Muscle of back (tissue), 11 donors: ENCODE measurements around the gene MSL3. TPM values are rescaled to one million over a fixed set of nuclear protein-coding genes. Genes with fewer than 3 reads are reported as not detected.

Experiments used
- DNase-seq, 3 donors: peaks; one replicate each; pipeline versions ENCODE4 v3.0.0 to v3.0.0-alpha.2; 2013
- polyA plus RNA-seq, 10 donors: library from polyadenylated mRNA; unstranded; fragments of 120-200 nt; gene quantifications; one replicate each; pipeline ENCODE4 v1.2.1, GENCODE V29; 2013; ENCODE audit not compliant: insufficient read length in 10 of 10

The MSL3 gene
- polyA plus RNA-seq, 10 donors: 21.5 to 34.1 (median 26.8) TPM

DNA sequence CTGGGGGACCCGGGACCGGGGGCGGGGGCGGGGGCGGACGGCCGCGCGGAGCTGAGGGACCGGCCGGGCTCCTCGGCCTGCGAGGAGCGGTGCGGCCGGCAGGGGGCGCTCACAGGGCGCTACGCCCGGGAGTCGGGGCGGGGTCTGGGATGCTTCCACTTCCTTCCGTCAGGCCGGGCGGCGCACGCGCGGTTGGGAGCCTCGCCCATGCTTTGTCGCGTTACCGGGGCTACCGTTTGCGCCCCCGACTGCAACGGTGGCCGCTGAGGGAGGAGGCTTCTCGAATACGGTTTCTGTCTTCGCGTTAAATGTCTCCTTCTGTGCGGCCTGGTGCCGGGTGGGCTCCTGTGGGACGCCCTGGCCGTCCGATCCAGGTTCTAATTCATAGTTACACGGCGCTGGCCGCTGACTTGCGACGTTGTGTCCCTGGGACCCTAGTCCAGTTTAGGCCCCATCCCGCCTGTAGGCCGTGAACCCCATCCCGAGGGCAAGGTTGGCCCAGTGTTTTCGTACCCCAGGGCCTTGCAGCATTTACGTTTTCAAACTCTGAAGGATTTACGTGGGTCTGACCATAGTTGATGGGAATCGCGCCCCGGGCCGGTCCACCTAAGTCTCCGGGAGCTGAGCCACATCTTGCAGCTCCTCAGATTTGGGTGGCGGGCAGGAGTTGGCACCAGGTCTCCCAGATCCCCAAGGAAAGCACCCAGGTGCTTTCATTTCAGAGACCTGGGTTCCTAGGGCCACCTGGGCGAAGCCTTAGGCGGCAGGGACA lies 549 bp downstream of the MSL3 start:
- peak; percentile 75 to 93 (median 88) for DNase-seq

DNA sequence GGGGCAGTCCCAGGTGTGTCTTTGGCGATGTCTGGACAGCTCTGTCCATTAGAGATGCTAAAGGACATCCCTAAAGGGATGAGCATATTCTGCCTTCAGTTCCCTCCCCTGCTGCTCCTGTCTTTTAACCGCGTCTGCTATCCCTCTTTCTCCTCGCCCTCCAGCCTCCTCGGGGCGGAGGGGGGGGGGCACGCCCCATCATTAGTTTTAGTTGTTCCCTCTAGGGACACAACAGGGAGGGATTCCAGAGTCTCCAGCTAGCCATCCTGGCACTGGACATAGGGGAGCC lies 1.1 kb downstream of the MSL3 start:
- DNase-seq: no peak

DNA sequence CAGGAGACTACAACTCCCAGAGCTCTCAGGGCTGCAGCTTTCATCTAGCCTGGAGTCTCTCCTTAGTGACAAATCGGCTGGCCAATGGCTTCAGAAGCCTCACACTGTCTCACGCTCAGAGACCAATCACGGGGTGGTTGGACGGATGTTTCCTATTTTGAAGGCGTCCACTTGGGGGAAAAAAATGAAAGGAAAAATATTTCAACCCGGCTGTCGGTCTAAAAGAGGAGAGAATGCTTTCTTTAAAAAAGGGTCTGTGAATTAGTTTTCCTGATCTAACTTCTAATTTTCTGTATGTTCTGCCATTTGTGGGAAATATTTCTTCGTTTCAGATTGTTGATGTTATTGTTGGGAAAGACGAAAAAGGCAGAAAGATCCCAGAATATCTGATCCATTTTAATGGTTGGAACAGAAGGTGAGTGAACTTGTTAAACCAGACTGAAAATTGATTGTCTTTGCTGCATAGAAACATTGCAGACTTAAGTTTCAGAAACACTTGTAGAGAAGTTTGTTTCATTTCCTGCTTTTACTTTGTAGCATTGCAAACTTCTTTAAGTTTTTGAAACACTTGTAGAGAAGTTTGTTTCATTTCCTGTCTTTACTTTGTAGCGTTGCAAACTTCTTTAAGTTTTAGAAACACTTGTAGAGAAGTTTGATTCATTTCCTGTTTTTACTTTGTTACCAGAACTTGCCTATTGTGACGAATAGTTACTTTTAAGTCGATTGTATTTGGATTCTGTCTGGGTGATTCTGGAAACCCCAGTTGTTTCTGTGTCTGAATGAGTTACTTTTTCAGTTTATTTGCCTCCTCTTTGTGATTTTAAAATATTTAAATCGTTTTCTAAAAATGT lies 1.6 kb downstream of the MSL3 start:
- peak; percentile 89 to 94 (median 92) for DNase-seq

- DNase-seq: no peak
Measured at GRCh38 chrX:11760958-11761357, 2.9 kb downstream of the MSL3 start.

DNA sequence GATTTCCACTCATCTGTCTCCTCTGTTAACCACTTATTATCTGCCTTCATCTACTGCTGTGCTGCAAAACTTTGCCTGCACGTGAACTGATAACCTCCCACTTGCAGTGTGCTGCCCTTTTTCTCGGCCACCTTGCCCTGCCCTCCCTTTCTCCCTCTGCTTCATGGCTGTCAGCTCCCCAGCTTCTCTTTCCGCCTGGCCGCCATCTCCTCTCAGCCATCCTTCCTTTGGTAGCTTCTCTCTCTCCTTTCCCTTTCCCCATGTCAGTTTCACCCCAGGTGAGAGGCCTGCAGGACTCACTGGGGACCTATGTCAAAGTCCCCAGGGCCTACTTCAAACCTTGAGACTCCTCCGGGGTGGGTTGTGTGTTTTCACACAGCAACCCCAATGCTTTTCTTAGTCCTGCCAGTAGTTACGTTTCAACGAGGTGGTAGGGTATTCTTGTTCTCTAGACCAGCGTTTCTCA lies 6.6 kb downstream of the MSL3 start:
- no peak for DNase-seq

DNA sequence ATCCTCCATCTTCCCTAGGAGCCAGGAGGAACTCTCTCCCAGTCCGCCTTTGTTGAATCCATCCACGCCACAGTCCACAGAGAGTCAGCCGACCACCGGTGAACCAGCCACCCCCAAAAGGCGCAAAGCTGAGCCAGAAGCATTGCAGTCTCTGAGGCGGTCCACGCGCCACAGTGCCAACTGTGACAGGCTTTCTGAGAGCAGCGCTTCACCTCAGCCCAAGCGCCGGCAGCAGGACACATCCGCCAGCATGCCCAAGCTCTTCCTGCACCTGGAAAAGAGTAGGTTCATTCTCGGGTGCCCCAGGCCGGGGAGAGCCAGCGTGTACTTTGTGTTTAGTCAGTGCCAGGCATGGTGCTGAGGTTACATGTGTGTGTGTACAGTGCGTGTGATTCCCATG lies 7.4 kb downstream of the MSL3 start:
- DNase-seq: no peak

GRCh38 chrX:11766487-11766886 lies 8.4 kb downstream of the MSL3 start:
- no peak for DNase-seq

- DNase-seq: no peak
Measured at GRCh38 chrX:11768039-11768438, 10.0 kb downstream of the MSL3 start.

DNA sequence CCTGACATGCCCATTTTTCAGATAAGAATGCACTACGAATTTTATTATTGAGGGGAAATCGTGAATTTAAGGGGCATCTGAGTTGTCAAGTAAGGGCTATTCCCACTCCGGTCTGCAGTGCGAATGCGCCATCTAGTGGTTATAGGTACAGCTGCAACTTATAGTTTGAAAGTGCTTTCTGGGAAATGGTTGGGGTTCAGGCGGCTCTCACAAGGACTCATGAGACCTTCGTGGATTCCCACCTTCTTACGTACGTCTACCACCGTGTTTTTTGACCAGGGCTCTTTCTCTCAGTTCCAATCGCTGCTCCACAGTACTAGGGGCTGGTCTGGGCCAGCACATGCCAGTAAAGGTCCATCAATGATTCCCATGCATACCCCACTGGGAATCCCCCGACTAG lies 12.3 kb downstream of the MSL3 start:
- peak; percentile 36 to 62 (median 49) for DNase-seq

GRCh38 chrX:11778230-11778629 lies 20.2 kb downstream of the MSL3 start:
- no peak for DNase-seq

DNA sequence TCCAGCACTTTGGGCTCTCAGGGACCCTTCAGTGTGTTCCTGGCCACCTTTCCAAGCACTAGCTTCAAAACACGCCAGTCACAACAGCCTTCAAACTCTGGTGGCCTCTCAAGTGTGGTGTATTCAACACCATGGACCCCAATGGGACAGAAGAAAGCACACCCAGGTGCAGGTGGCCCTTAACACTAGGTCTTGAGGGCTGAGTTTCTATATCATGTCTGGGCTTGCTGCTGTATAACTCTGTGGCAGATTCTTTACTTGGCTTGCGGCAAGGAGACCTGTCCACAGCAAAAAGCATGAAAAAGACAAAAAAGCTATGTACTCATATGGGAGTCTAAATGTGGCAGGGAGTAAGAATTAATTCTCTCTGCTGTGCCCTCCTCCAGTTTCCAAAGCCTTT lies 23.1 kb downstream of the MSL3 start:
- DNase-seq: no peak

GRCh38 chrX:11781734-11782370 lies 23.8 kb downstream of the MSL3 start:
- no peak for DNase-seq

DNA sequence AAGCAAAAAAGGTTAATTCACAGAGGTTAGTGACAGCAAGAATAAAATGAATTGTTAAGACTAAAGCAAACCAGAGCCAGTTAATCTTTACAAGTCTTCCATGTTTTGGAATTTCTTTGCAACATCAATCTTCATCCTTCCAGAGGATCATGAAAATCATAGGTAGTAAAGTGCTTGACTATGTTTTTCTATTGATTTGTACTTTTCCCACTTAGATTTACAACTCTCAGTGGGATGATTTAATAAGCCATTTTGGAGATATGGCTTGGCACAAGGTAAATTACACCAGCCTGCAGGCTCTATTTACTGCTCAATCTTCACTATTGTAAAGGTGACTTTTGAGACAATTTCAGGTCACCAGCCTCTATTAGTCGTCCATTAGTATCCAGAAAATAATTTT lies 26.5 kb downstream of the MSL3 start:
- DNase-seq: no peak

DNA sequence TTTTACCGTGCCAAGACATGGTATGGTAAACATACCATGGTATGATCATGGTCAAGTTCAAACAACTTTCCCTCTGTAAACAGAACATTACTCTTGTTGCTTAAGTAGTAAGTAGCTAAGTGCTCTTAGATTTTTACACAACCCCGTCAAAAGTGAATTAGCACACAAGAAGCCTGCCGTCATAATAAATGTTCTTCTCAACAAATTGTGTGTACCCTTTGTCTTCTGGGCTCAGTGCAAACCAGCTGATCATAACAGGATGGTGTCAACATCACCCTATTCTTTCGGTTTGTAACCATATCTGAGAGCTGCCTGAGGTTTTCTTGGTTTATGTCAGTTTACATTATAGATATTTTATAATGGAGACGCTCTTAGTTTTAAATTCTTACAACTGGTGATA lies 28.8 kb downstream of the MSL3 start:
- no peak for DNase-seq

DNA sequence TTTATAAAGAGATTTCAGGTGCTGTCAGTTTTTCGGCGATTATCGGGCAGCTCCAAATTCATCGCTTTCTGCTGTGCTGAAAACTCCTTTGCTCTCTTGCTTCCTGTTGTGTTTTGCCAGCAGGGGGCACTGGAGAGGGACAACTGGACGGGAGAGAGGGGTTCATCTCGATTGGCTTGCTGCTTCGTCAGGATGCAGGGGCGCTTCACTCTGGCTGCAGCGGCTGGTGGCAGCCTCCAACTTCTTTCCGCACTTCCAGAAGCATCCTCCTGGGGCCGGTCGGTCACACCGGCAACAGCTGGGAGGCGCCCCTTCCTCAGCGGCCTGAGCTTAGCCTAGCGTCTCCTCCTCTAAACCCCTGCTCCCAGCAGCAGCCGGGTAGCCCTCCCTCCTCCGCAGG lies 29.5 kb downstream of the MSL3 start:
- DNase-seq: peak; percentile 36 to 72 (median 52)

DNA sequence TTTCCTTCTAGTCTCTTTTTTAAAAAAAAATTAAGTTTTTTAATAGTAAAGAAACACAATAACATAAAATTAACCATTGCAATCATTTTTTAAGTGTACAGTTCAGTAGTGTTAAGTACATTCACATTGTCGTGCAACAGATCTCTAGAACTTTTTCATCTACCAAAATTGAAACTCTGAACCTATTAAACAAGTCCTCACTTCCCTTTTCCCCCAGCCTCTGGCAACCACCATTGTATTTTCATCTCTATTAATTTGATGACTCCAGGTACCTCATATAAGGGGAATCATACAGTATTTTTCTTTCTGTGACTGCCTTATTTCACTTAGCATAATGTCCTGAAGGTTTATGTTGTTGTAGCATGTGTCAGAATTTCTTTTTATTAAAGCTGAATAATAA lies 31.8 kb downstream of the MSL3 start:
- DNase-seq: no peak

- no peak for DNase-seq
Measured at GRCh38 chrX:11791090-11791489, 33.1 kb downstream of the MSL3 start.

GRCh38 chrX:11791537-11791936 lies 33.5 kb downstream of the MSL3 start:
- no peak for DNase-seq

GRCh38 chrX:11792461-11793421 lies 34.7 kb downstream of the MSL3 start:
- DNase-seq: no peak

GRCh38 chrX:11793734-11794133 lies 35.7 kb downstream of the MSL3 start:
- no peak for DNase-seq

DNA sequence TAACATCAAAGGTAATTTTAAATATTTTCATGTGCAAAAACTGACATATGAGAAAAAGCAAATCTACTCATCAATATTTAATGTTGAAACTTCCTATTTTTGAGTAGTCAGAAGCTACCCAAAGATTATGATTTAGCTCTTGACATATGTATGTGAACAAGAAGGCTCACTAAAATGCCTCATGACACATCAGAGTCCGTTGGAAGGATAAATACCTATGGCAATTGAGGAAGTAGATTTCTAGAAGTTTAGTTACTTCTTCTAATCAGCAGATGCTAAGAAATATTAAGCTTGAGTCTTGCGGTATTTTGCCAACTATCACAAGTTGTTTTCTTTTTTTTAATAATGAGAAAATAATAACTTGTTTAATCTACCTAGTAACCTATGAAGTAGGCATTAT lies 55.3 kb downstream of the MSL3 start:
- no peak for DNase-seq
